Measurements from ENCODE around the gene NAA80. TPM values are rescaled to one million over a fixed set of nuclear protein-coding genes. Genes with fewer than 3 reads are reported as not detected.
A peak's percentile ranks its signal among the peaks of the same experiment; 100 is the strongest.

NAA80 gene
- total RNA-seq, 1 donor from 2014 or later = 10.1 TPM

DNA sequence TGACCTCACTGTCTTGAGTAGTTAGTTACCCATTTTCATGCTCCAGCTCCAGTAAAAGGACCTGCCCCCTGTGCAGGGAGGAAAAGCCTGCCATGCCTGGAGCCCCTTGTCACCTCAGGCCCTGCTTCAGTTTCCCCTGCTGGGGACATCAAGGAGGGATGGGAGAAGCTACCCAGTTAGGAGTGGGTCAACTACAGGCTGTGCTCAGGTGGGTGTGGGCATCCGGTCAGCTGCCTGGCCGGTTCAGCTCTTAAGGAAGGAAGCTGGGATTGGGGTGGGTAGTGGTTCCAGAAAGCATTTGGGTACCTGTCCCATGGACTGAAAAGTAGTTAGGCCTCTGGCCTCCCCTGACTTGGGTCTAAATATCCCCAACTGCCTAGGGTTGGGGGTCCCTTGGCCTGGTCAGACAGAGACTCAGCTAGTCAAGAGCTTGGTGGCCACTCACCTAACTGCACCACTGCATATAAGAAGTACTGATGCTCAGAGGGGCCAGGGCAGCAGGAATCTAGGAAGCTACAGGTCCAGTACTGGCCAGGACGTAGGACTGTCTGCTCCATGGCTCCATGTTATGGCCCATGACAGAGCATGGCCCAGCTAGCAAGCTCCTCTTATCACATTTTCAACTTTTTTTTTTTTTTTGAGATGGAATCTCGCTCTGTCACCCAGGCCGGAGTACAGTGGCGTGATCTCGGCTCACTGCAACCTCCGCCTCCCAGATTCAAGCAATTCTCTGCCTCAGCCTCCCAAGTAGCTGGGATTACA lies 19.8 kb downstream of the NAA80 start:
- Histone ChIP-seq H3K4me1 (peaks cover 4% of the 10 kb centered on the region), H3K4me2 (no peak overlapping the region), H2AFZ (replicated peaks) (no peak overlapping the region), H3K27ac (no peak overlapping the region), H3K36me3 (no peaks in the 10 kb centered on the region), H3K9me3 (ENCODE audit: low read depth) (no peaks in the 10 kb centered on the region), H3K9ac (no peak overlapping the region), H3K79me2 (ENCODE audit: low read depth) (no peaks in the 10 kb centered on the region), H4K20me1 (ENCODE audit: low read depth) (no peaks in the 10 kb centered on the region), H3F3A (ENCODE audit: low read depth) (peaks cover 6% of the 10 kb centered on the region), H3K4me3 (no peak overlapping the region), H3K27me3 (peaks cover 42% of the 10 kb centered on the region)
- no peak overlapping the region for H3K4me3 Mint-ChIP-seq
- no peak overlapping the region for H3K27ac Mint-ChIP-seq
- H3K27me3 Mint-ChIP-seq (ENCODE audit: insufficient read depth, low read depth) = peaks cover 15% of the 10 kb centered on the region
- peaks cover 15% of the 10 kb centered on the region for H3K4me1 Mint-ChIP-seq
- no peaks in the 10 kb centered on the region for H3K9me3 Mint-ChIP-seq
- no peaks in the 10 kb centered on the region for H3K36me3 Mint-ChIP-seq
- DNase-seq (ENCODE audit: low spot score) = no peak
- TF ChIP-seq EZH2 (IDR thresholded peaks at IDR 0.05) (no peak), EZH2phosphoT487 (IDR thresholded peaks at IDR 0.05) (no peak)
- TF ChIP-seq, protein P1, sequence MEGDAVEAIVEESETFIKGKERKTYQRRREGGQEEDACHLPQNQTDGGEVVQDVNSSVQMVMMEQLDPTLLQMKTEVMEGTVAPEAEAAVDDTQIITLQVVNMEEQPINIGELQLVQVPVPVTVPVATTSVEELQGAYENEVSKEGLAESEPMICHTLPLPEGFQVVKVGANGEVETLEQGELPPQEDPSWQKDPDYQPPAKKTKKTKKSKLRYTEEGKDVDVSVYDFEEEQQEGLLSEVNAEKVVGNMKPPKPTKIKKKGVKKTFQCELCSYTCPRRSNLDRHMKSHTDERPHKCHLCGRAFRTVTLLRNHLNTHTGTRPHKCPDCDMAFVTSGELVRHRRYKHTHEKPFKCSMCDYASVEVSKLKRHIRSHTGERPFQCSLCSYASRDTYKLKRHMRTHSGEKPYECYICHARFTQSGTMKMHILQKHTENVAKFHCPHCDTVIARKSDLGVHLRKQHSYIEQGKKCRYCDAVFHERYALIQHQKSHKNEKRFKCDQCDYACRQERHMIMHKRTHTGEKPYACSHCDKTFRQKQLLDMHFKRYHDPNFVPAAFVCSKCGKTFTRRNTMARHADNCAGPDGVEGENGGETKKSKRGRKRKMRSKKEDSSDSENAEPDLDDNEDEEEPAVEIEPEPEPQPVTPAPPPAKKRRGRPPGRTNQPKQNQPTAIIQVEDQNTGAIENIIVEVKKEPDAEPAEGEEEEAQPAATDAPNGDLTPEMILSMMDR (IDR thresholded peaks at IDR 0.05) = no peak

DNA sequence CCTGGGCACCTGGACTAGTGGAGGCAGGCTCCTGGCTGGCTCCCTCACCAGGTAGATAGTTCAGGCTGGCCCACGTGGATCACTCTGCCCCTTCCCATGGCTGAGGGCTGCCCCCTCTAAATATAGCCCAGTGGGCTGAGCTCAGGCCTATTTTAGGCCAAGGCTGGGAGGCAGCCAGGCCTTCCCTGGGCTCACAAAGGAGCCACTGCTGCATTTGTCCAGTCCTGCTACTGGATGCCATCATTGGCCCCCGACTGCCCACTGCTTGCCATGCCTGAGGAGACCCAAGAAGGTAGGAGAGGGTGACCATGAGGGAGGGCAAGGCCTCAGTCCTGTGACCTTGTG lies 20.4 kb downstream of the NAA80 start, which contains the start of gene LSMEM2:
TSS of gene LSMEM2 (plus strand) at position 208 of the 345 bp plus-strand sequence. CDS start at position 235, 27 bp downstream.
- no peak within 1 kb of the TSS for H3K4me2 ChIP-seq
- H3K36me3 Mint-ChIP-seq = no peaks in the 10 kb centered on the region
- H3K27me3 Mint-ChIP-seq (ENCODE audit: insufficient read depth, low read depth) = peaks cover 20% of the 10 kb centered on the region
- peak within 1 kb of the TSS; percentile 46 for H3K27ac Mint-ChIP-seq
- H3K36me3 ChIP-seq = no peaks in the 10 kb centered on the region
- H3K9me3 ChIP-seq (ENCODE audit: low read depth) = no peaks in the 10 kb centered on the region
- peaks cover 19% of the 10 kb centered on the region for H3K4me1 Mint-ChIP-seq
- peaks cover 7% of the 10 kb centered on the region for H3F3A ChIP-seq (ENCODE audit: low read depth)
- H3K4me1 ChIP-seq = peaks cover 4% of the 10 kb centered on the region
- H3K27ac ChIP-seq = no peak within 1 kb of the TSS
- H2AFZ ChIP-seq (replicated peaks) = no peak within 1 kb of the TSS
- H3K4me3 ChIP-seq = no peak within 1 kb of the TSS
- no peaks in the 10 kb centered on the region for H3K9me3 Mint-ChIP-seq
- H3K79me2 ChIP-seq (ENCODE audit: low read depth) = no peaks in the 10 kb centered on the region
- H3K27me3 ChIP-seq = peaks cover 48% of the 10 kb centered on the region
- H3K4me3 Mint-ChIP-seq = no peak within 1 kb of the TSS
- no peak for TF ChIP-seq EZH2 (IDR thresholded peaks at IDR 0.05)
- TF ChIP-seq EZH2phosphoT487 (IDR thresholded peaks at IDR 0.05) = no peak
- TF ChIP-seq, protein P1 (IDR thresholded peaks at IDR 0.05) = no peak
- DNase-seq (ENCODE audit: low spot score) = no peak
- H4K20me1 ChIP-seq (ENCODE audit: low read depth) = no peaks in the 10 kb centered on the region
- H3K9ac ChIP-seq = no peak within 1 kb of the TSS

DNA sequence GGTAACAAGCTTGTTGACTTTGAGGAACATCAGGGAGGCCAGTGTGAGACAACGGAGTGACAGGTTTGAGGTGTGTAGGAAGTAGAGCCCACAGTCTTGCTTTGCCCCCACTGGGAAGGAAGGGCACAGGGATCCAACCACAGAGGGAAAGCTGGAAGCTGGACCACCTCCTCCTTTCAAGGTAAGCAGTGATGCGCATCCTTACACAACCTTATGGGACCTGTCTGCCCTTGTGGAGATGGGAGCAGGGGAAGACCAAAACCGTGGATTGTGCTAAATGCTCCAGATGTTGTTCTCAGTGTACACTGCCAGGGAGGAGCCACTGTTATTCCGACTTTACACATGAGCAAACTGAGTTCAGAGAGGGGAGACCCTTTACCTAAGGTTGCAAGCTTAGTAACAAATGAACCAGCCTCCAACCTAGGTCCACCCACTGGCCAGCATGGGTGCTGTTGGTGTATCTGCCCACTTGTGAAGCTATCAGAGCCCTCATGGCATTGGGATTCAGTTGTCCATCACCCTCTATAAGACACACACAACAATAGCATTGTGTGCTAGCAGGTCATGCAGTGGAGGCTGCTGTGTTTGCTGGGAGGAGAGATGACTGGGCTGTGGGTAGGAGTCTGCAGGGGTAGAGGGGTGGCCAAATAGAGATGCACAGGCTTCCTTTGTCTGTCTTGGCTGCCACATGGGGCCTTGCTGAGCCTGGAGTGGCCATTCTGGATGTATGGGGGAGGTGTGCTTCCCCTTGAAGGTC lies 20.9 kb downstream of the NAA80 start:
- peaks cover 53% of the 10 kb centered on the region for H3K27me3 ChIP-seq
- no peak overlapping the region for H3K4me2 ChIP-seq
- H3K4me1 ChIP-seq = peaks cover 6% of the 10 kb centered on the region
- Mint-ChIP-seq H3K27me3 (ENCODE audit: insufficient read depth, low read depth) (peaks cover 20% of the 10 kb centered on the region), H3K36me3 (no peaks in the 10 kb centered on the region), H3K9me3 (no peaks in the 10 kb centered on the region), H3K4me3 (no peak overlapping the region), H3K27ac (peak overlapping the region; percentile 46), H3K4me1 (peaks cover 19% of the 10 kb centered on the region)
- TF ChIP-seq EZH2phosphoT487 (IDR thresholded peaks at IDR 0.05) (no peak), EZH2 (IDR thresholded peaks at IDR 0.05) (no peak)
- TF ChIP-seq, protein P1 (IDR thresholded peaks at IDR 0.05) = no peak
- no peaks in the 10 kb centered on the region for H3K9me3 ChIP-seq (ENCODE audit: low read depth)
- H3K79me2 ChIP-seq (ENCODE audit: low read depth) = no peaks in the 10 kb centered on the region
- H3K4me3 ChIP-seq = no peak overlapping the region
- DNase-seq (ENCODE audit: low spot score) = no peak
- H3K27ac ChIP-seq = no peak overlapping the region
- H3F3A ChIP-seq (ENCODE audit: low read depth) = peaks cover 7% of the 10 kb centered on the region
- no peak overlapping the region for H2AFZ ChIP-seq (replicated peaks)
- H3K36me3 ChIP-seq = no peaks in the 10 kb centered on the region
- H4K20me1 ChIP-seq (ENCODE audit: low read depth) = no peaks in the 10 kb centered on the region
- no peak overlapping the region for H3K9ac ChIP-seq
